Middle frontal gyrus (tissue), 1 donor: ENCODE data around the gene MATN4.
"Not testable (repeated sequence)": the region's sequence is repeated elsewhere in the genome, so short reads cannot be mapped to it uniquely, and the experiment has no call there.

Experiments
- DNase-seq: peaks from one replicate; pipeline ENCODE4 v3.0.0-alpha.2; 2015; ENCODE audit warnings: low spot score; ENCODE audit errors: extremely low spot score

The MATN4 gene, protein sequence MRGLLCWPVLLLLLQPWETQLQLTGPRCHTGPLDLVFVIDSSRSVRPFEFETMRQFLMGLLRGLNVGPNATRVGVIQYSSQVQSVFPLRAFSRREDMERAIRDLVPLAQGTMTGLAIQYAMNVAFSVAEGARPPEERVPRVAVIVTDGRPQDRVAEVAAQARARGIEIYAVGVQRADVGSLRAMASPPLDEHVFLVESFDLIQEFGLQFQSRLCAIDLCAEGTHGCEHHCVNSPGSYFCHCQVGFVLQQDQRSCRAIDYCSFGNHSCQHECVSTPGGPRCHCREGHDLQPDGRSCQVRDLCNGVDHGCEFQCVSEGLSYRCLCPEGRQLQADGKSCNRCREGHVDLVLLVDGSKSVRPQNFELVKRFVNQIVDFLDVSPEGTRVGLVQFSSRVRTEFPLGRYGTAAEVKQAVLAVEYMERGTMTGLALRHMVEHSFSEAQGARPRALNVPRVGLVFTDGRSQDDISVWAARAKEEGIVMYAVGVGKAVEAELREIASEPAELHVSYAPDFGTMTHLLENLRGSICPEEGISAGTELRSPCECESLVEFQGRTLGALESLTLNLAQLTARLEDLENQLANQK

DNA sequence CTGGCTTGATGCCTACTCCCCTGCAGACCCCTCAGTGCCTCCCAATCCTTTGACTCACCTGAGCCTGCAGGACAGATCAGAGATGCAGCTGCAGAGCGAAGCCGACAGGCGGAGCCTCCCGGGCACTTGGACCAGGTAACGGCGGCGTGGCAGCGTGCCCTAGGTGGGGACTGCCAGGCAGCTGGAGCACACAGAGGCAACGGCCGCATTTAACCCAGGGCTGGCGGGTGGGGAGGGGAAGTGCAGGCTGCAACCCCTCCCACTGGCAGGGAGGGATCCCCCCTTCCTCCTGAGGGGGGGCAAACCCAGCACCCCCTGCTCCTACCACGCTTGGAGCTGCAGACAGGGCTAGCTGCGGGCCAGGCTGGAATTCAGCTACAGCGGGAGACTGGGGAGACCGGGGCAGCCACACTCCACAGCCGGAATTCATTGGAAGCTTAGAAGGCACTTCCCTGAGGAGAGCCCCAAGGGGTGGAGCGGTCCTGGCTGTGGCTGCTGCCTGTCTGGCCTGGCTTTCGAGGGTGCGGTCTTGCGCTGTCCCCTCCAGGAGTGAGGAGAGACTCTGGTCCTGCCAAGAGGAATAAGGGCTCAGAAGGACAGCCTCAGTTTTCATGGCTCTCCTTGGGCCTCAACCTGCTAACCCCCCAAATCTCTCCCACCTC lies at the start of gene MATN4:
Gene MATN4 (minus strand): TSS at position 183 of the 662 bp plus-strand sequence. CDS start 2,717 bp downstream, outside the sequence.
- DNase-seq, result no peak

DNA sequence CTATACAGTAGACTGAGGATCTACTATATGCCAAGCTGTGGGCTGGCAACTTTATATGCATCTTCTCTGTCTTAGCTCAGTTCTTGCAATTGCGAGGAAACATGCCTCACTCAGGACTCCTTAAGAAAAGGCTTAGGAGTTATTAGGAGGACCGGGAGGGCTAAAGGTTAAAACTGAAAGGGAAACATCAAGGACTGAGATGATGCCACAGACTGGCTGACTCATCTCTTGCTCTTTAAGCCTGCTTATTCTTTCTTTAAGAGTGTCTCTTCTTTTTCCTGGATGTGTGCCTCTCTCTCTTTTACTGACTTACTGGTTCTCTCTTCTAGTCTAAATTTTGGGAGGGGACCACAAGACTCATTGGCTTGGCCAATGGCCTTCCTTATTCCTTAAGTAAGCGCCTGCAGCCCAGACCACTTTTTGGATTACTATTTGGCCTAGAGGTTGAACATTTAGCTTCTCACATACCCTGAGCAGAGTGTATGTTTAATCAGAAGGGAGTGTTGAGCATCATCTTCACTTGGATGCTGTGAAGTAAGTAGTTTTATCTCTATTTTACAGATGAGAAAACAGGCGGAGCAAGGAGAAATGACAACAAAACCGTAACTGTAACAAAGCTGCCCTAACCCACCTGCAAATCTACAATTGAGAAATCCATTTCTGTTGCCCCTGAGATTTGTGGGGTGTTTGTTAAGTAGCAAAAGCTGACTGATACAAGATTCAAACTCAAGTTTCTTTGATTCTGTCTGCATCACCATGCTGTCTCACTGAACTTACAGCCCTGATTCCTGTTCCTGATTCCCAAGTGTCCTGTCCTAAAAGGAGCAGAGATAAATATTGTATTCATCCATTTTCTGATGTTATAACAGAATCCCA lies 47.3 kb upstream of the MATN4 start:
- DNase-seq, result no peak

DNA sequence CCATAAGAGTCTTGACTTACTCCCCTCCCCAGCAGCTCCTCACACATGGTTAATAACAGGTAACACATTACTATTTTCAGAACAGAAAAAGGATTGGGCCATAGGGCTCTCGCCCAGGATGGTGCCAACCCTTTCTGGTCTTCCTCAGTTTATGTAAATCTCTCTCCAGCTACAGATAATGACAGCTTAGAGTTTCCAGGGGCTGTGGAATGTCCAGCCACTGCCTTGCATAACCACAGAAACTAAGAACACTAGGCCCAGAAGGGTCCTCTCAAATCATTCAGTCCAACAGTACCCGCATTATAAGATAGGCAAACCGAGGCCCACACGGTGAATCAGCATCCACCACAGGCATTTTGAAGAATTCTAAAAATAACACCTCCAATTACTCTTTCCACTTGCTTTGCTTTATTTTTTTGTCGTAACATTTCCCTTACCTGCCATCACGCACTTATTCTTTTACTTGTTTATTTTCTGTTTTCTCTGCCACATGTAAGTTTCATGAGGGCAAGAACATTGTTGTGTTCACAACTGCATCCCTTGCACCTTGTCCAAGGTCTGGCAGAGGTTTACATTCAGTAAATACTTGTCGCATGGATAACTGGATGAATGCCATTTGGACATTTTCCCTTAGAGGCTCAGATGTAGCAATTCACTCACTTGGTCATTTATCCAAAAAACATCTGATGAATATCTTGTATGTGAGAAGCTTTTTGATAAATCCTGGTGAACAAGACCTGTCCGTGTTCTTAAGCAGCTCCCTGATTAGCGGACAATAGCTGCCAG lies 46.5 kb upstream of the MATN4 start:
- no peak for DNase-seq

DNA sequence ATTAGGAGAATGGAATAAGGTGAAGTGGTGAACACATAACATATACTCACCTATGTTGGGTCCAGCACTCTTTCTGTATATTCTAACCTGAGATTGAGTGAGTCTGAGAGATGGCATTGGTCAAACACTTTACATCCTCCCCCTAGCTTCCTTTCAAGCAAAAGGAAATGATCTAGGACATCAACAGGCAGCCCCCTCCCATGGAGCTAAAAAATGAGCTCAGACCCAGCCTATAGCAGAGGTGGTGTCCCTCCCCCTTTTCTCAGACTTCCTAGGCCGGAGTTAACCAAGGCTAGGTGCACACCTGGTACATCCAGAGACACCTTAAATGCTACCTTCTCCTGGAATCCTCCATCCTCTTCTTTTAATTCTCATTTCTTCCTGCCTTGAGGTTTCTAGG lies 45.6 kb upstream of the MATN4 start:
- DNase-seq, result no peak

DNA sequence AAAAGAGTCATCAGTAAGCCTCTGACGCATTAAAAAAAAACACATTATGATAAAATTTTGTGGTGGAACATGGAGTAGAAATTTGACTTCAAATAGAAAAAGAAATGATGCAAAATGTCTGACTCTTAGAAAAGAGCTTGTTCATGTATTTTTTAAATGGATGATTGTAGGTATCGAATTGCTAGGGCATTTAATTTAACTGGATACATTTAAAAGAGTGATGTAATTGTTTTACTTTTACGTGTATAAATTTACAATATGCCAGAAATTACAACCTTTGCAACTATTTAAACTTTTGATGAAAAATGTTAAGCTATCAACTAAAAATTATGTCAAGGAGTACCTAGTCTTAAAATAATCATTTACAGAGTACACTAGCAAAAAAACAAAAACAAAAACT lies 44.6 kb upstream of the MATN4 start:
- DNase-seq, result no peak

DNA sequence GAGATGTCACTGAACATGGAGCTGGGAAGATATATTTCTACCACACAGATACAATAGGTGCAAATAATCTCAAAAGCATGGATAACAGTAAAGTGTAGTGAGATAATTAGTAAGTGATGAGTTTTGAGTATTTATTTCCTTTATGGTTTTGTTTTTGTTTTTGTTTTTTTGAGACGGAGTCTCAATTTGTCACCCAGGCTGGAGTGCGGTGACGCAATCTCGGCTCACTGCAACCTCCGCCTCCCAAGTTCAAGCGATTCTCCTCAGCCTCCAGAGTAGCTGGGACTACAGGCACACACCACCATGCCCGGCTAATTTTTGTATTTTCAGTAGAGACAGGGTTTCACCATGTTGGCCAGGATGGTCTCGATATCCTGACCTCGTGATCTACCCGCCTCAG lies 42.7 kb upstream of the MATN4 start:
- DNase-seq, result not testable (repeated sequence)

DNA sequence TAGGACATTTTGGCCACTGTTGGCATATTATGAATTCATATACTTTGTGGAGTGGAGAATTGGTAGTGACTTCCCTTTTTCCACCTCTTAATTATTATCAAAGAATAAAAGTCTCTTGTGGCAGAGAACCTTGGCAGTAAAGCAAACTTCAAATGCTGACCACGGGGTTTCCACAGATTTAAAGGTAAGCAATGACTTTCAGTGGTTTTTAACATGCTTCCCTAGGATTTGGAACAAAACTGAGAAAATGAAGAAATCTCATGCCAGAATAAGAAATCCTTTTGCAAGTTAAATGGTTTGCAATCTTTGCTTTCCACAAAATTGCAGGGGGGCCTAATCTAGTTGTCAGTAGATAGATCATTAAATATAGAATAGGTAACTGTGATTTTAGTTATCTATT lies 42.1 kb upstream of the MATN4 start:
- no peak for DNase-seq

DNA sequence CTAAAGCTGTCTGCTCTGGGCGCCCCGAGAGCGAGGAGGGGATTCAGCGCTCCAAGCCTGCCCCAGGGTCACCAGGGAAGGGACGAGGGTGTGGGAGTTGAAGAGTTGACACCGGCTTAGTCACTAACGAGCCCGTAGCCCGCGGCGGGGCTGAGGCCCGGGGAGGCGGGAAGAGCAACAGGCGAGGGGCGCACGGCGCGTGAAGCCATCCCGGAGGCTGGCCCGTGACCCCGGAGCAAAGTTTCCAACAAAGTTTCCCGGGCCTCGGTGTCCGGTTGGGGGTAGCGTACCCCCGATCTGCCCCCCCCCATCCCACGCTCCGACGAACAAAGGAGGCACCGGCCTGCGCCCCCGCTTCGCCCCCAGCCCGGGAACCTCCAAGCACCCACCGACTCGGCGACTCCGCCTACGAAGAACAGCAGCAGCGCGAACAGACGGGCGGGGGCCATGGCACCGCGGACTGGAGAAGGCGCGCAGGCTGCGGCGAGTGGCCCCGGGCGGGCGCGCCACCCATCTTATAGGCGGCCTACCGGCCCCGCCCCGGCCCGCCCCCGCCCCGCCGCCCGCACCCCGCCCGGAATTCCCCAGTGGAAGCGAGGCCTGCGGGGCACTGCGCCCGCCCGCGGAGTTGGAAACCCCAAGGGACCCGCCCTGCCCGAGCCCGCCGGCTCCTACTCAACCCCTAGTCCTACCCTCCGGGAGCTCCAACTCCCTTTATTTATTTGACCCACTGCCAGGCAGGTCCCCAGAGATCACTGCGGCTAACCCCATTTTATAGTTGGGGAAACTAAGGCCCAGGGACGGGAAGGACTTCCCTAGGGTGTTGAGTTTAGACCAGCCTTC lies 40.1 kb upstream of the MATN4 start, which contains the start of gene SDC4:
Gene SDC4 (minus strand): TSS at position 489 of the 843 bp plus-strand sequence. CDS start 40 bp downstream, at position 449.
- DNase-seq, result no peak

DNA sequence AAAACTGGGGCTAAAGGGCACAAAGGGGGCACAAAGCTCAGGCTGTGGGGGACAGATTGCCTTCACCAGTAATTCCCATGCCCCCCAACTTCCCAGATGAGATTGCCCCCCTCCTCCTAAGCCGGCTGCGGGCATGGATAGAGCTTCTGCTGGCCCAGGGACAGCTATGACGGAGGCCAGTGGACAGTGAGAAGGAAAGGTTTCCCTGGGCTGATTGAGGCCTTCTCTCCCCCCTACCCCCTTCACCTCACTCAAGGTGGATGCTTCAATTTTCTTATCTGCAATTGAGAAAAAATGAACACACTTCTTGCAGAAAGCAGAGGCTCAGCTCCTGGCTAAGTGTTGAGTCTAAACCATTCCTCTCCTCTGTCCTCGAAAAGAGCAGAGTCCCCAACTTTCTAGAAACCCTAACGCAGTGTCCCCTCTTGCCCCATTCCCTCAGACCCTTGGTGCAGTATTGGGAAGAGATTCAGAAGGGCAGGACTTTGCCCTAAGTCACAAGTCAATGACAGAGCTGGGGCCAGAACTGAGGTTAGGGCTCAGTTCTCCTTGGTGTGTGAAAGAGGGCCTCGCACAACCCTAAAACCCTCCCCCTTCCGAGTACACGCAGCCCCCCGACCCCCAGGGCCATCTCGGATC lies 39.3 kb upstream of the MATN4 start:
- DNase-seq, result no peak

DNA sequence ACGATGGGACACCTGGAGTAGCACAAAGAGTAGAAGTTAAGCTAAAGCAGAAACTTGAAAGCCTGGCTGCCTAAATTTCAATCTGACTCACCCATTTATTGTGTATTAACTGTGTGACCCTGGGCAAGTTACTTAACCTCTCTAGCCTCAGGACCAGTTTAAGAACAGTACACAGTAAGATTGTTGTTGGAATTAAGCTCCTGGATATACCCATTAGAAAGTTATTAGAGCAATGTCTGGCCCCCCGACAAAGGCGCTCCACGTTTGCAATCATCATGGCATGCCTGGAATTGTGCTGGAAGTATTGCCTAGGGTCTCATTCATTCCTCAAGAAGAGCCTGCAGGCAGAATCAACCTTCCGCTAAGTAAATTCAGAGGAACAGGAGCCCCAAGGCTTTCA lies 38.8 kb upstream of the MATN4 start:
- DNase-seq, result no peak

DNA sequence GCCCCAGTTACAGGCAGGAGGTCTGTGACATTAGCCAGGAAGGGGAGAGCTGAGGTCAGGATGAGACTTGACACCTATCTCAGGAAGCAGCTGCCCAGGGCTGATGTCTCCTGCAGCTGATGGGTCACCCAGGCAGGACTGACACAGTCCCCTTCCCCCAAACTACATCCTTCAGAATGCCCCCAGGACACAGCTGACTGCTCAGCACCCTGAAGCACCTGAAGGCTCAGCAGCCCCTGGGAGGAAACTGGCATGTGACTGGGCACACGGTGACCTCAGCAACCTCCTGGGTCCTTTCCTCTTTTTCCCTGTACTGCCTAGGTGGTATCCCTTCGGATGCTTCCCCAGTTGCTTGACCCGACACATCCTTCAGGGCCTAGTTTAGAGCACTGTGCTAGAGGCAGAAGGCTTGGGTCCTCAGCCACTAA lies 38.2 kb upstream of the MATN4 start:
- DNase-seq, result no peak

DNA sequence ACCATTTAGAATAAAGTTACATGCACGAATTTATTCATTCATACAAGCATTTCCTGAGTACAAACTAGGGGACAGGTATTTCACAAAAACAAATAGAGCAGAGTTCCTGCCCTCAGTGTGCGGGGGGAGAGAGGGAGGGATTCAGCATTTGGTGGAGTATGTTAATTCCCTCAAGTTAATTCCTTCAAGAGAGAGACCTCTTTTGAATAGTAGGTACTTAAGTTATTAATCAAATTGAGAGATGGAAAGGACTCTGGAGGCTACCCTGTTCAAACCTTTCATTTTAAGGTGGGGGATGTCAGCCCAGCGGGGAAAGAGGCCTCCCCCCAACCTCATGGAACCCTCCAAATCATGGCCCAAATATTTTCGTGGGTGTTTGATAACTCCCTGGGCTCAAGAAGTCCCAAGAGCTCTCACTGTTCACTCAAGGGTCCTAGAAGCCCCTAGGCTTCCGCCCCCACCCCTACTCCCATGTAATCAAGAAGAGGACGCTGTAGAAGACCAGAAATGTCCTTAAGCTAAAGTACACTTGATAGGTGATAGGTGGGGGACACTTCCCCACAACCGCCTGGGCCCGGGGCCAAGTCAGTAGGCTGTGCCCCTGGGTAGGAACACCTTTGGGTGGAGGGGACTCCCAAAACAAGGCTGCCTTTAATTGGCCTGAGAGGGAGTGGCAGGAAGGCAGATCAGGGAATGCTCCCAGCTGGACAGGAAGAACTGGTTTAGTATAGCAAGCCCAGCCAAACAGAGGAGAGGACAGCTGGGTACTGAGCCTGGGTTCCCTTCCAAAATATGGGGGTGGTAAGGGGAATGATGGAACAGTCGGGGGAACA lies 37.2 kb upstream of the MATN4 start:
- DNase-seq, result no peak

DNA sequence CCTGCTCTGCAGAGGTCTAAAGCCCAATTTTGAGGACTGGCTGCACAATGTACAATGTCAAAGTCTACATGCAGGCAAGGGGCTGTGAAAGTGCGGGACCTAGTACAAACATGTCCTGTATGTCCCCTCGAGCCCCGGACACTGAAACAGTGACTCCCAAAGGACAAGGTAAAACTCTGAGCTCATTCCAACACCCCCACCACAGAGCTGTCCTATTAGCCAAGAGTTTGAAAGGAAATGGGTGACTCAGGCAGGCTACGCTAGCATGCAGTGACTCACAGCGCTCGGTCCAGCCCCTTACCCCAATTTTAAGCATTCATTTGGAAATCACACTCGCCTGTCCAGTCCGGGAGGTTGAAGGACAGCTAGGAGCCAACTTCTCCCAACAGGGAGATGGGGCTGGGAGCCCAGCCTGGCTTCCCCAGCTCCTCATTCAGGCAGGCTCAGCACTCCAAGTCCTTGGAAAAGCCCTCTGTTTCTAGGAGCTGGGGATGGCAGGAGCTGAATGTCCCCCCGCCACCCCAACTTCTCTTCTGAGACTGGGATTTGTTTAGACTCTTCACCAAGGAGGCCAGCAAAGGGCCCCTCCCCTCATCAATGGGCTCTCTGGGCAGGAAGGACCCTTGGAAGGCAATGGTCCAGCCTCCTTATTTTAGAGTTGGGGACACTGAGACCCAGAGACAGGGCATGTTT lies 36.2 kb upstream of the MATN4 start:
- DNase-seq, result no peak

DNA sequence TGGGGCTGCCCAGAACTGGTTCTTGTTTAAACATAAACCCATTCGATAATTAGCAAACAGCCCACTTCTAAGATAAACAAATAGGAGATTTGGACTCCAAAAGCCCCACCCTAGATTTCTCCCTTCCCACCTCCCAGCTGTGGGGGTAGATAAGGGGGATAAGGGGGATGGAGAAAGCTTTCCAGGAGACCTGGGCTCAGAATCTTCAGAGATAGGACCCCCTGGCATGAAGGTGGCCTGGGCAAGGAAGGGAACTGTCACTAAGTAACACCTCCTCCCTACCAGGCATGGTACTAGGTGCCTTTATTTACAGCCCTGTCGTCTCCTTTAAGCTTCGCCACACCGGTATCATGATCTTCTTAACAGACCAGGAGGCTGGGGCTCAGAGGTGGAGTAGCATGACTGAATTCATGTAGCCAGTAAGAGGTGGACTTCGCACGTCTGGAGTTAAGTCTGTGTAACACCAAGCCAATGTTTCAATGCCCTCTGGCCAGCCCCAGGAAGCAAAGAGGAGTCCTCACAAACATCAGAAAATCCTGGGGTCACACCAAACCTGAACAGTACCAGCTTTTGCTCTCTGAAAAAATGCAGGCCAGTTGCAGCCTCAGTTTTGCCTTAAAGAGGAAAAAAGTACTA lies 35.6 kb upstream of the MATN4 start:
- DNase-seq, result no peak

DNA sequence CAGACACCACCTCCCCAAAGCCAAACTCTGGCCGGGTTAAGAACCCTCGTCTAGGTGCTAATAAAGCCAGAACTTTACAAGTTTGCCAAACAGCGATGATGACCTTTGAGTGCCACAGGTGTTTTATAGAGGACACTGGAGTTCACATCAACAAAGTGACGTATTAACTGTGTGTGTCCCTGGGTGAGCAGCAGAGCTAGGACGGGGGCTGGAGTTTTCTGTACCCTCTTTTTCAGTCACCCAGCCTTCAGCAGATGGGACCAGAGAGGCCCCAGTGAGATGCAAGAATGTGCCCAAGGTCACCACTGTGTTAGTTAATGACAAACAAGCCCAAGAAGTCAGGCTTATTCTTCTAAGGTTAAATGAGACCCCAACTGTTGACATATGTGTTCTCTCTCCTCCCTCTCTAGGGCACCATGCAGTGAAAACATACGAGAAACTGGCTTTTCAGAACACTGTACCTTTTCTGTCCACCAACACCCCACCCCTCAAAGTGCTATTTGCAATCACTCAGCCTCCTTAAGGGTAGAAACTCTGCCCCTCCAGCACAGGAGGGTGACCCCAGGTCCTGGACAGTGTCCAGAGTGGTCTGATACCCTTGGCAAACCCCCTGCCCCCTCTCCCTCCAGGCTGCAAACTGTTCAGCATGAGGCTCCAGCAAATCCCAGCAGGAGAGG lies 34.9 kb upstream of the MATN4 start:
- DNase-seq, result no peak
